ENCODE data around the gene ELAVL2. TPM values are rescaled to one million over a fixed set of nuclear protein-coding genes. Genes with fewer than 3 reads are reported as not detected.

ELAVL2 gene
- total RNA-seq, 2 experiments from 2014 or later: not detected

GRCh38 chr9:23801523-23801922 is 24.5 kb downstream of the ELAVL2 start:
- no peaks in the 10 kb centered on the region for H3K27me3 Mint-ChIP-seq
- no peak for DNase-seq
- H3K9me3 Mint-ChIP-seq: peaks cover 7% of the 10 kb centered on the region
- no peak overlapping the region for H3K4me3 Mint-ChIP-seq
- ChIA-PET CTCF (no interaction called here), POLR2A (no interaction called here)
- no peaks in the 10 kb centered on the region for H3K36me3 Mint-ChIP-seq (ENCODE audit: low read depth)
- H3K4me1 Mint-ChIP-seq: no peaks in the 10 kb centered on the region
- H3K27ac Mint-ChIP-seq: no peak overlapping the region

- POLR2A ChIA-PET: no interaction called here
- CTCF ChIA-PET: no interaction called here
- DNase-seq: no peak
- peaks cover 10% of the 10 kb centered on the region for H3K9me3 Mint-ChIP-seq
- H3K36me3 Mint-ChIP-seq (ENCODE audit: low read depth): no peaks in the 10 kb centered on the region
- no peaks in the 10 kb centered on the region for H3K27me3 Mint-ChIP-seq
- no peaks in the 10 kb centered on the region for H3K4me1 Mint-ChIP-seq
- H3K4me3 Mint-ChIP-seq: no peak overlapping the region
- no peak overlapping the region for H3K27ac Mint-ChIP-seq
Measured at GRCh38 chr9:23799521-23799920, 26.5 kb downstream of the ELAVL2 start.

- Mint-ChIP-seq H3K9me3 (peaks cover 7% of the 10 kb centered on the region), H3K36me3 (ENCODE audit: low read depth) (no peaks in the 10 kb centered on the region), H3K27me3 (no peaks in the 10 kb centered on the region), H3K27ac (no peak overlapping the region), H3K4me1 (no peaks in the 10 kb centered on the region), H3K4me3 (no peak overlapping the region)
- CTCF ChIA-PET: no interaction called here
- DNase-seq: no peak
- POLR2A ChIA-PET: no interaction called here
Measured at GRCh38 chr9:23798325-23798724, 27.7 kb downstream of the ELAVL2 start.

GRCh38 chr9:23796209-23796608 is 29.8 kb downstream of the ELAVL2 start:
- ChIA-PET CTCF (no interaction called here), POLR2A (no interaction called here)
- H3K4me3 Mint-ChIP-seq: no peak overlapping the region
- no peaks in the 10 kb centered on the region for H3K36me3 Mint-ChIP-seq (ENCODE audit: low read depth)
- no peaks in the 10 kb centered on the region for H3K4me1 Mint-ChIP-seq
- peaks cover 7% of the 10 kb centered on the region for H3K9me3 Mint-ChIP-seq
- H3K27me3 Mint-ChIP-seq: no peaks in the 10 kb centered on the region
- H3K27ac Mint-ChIP-seq: no peak overlapping the region
- no peak for DNase-seq

- Mint-ChIP-seq H3K4me3 (no peak overlapping the region), H3K9me3 (peaks cover 2% of the 10 kb centered on the region), H3K27ac (no peak overlapping the region), H3K27me3 (no peaks in the 10 kb centered on the region), H3K4me1 (no peaks in the 10 kb centered on the region), H3K36me3 (ENCODE audit: low read depth) (no peaks in the 10 kb centered on the region)
- no peak for DNase-seq
- ChIA-PET CTCF (no interaction called here), POLR2A (no interaction called here)
Measured at GRCh38 chr9:23790351-23791260, 35.4 kb downstream of the ELAVL2 start.

GRCh38 chr9:23789529-23790254 is 36.3 kb downstream of the ELAVL2 start:
- Mint-ChIP-seq H3K4me3 (no peak overlapping the region), H3K9me3 (peaks cover 2% of the 10 kb centered on the region), H3K36me3 (ENCODE audit: low read depth) (no peaks in the 10 kb centered on the region), H3K4me1 (no peaks in the 10 kb centered on the region), H3K27me3 (no peaks in the 10 kb centered on the region), H3K27ac (no peak overlapping the region)
- ChIA-PET POLR2A (no interaction called here), CTCF (no interaction called here)
- DNase-seq: no peak

GRCh38 chr9:23784962-23785361 is 41.1 kb downstream of the ELAVL2 start:
- Mint-ChIP-seq H3K27ac (no peak overlapping the region), H3K4me3 (no peak overlapping the region), H3K36me3 (ENCODE audit: low read depth) (no peaks in the 10 kb centered on the region), H3K9me3 (peaks cover 5% of the 10 kb centered on the region), H3K4me1 (no peaks in the 10 kb centered on the region), H3K27me3 (no peaks in the 10 kb centered on the region)
- no peak for DNase-seq
- POLR2A ChIA-PET: no interaction called here
- CTCF ChIA-PET: no interaction called here

- CTCF ChIA-PET: no interaction called here
- H3K36me3 Mint-ChIP-seq (ENCODE audit: low read depth): no peaks in the 10 kb centered on the region
- DNase-seq: no peak
- POLR2A ChIA-PET: no interaction called here
- H3K4me1 Mint-ChIP-seq: no peaks in the 10 kb centered on the region
- no peak overlapping the region for H3K4me3 Mint-ChIP-seq
- H3K27ac Mint-ChIP-seq: no peak overlapping the region
- no peaks in the 10 kb centered on the region for H3K27me3 Mint-ChIP-seq
- H3K9me3 Mint-ChIP-seq: peaks cover 5% of the 10 kb centered on the region
Measured at GRCh38 chr9:23783509-23783908, 42.5 kb downstream of the ELAVL2 start.

GRCh38 chr9:23779220-23779619 is 46.8 kb downstream of the ELAVL2 start:
- Mint-ChIP-seq H3K36me3 (ENCODE audit: low read depth) (no peaks in the 10 kb centered on the region), H3K9me3 (peaks cover 9% of the 10 kb centered on the region), H3K27ac (no peak overlapping the region), H3K27me3 (no peaks in the 10 kb centered on the region), H3K4me3 (no peak overlapping the region), H3K4me1 (no peaks in the 10 kb centered on the region)
- DNase-seq: no peak
- ChIA-PET CTCF (no interaction called here), POLR2A (no interaction called here)

- Mint-ChIP-seq H3K36me3 (ENCODE audit: low read depth) (no peaks in the 10 kb centered on the region), H3K4me1 (no peaks in the 10 kb centered on the region), H3K9me3 (peaks cover 6% of the 10 kb centered on the region), H3K27ac (no peak overlapping the region), H3K27me3 (no peaks in the 10 kb centered on the region), H3K4me3 (no peak overlapping the region)
- DNase-seq: no peak
- ChIA-PET POLR2A (no interaction called here), CTCF (no interaction called here)
Measured at GRCh38 chr9:23777328-23777727, 48.7 kb downstream of the ELAVL2 start.

- CTCF ChIA-PET: no interaction called here
- no peak overlapping the region for H3K4me3 Mint-ChIP-seq
- no peaks in the 10 kb centered on the region for H3K4me1 Mint-ChIP-seq
- no peak for DNase-seq
- H3K27ac Mint-ChIP-seq: no peak overlapping the region
- H3K27me3 Mint-ChIP-seq: no peaks in the 10 kb centered on the region
- H3K9me3 Mint-ChIP-seq: peaks cover 4% of the 10 kb centered on the region
- no peaks in the 10 kb centered on the region for H3K36me3 Mint-ChIP-seq (ENCODE audit: low read depth)
- POLR2A ChIA-PET: no interaction called here
Measured at GRCh38 chr9:23775549-23775948, 50.5 kb downstream of the ELAVL2 start.

- H3K9me3 Mint-ChIP-seq: peaks cover 4% of the 10 kb centered on the region
- no peaks in the 10 kb centered on the region for H3K27me3 Mint-ChIP-seq
- DNase-seq: no peak
- H3K4me1 Mint-ChIP-seq: no peaks in the 10 kb centered on the region
- no peak overlapping the region for H3K27ac Mint-ChIP-seq
- H3K4me3 Mint-ChIP-seq: no peak overlapping the region
- ChIA-PET CTCF (no interaction called here), POLR2A (no interaction called here)
- H3K36me3 Mint-ChIP-seq (ENCODE audit: low read depth): no peaks in the 10 kb centered on the region
Measured at GRCh38 chr9:23774266-23774665, 51.8 kb downstream of the ELAVL2 start.

- Mint-ChIP-seq H3K27ac (no peak overlapping the region), H3K9me3 (peaks cover 7% of the 10 kb centered on the region), H3K36me3 (ENCODE audit: low read depth) (no peaks in the 10 kb centered on the region), H3K4me3 (no peak overlapping the region), H3K4me1 (no peaks in the 10 kb centered on the region), H3K27me3 (no peaks in the 10 kb centered on the region)
- CTCF ChIA-PET: no interaction called here
- POLR2A ChIA-PET: no interaction called here
- no peak for DNase-seq
Measured at GRCh38 chr9:23772385-23772783, 53.7 kb downstream of the ELAVL2 start.
